Ovary (tissue), 9 donors: Measurements from ENCODE around the gene CATSPER4. TPM values are rescaled to one million over a fixed set of nuclear protein-coding genes. Genes with fewer than 3 reads are reported as not detected.
A peak's percentile ranks its signal among the peaks of the same experiment; 100 is the strongest.

Source experiments
- DNase-seq, 5 donors: peaks; one replicate each; pipeline ENCODE4 v3.0.0-alpha.2; 2019 to 2020
- H3K27ac ChIP-seq, 2 donors: fragments of 200-600 bp; one replicate each; pipeline versions ENCODE4 v1.5.1 to v1.8.0; 2019 to 2022
- H3K27me3 ChIP-seq: fragments of 200-600 bp; one replicate; pipeline ENCODE4 v1.8.0; 2022
- H3K36me3 ChIP-seq: fragments of 200-600 bp; sonication (generic); one replicate; pipeline ENCODE4 v1.5.1; 2019
- H3K4me1 ChIP-seq: one replicate; pipeline ENCODE4 v1.8.1; 2013; ENCODE audit warnings: mild to moderate bottlenecking, moderate library complexity; ENCODE audit not compliant: insufficient read depth
- H3K4me3 ChIP-seq: fragments of 200-600 bp; sonication (generic); one replicate; pipeline ENCODE4 v1.5.1; 2017
- H3K9me3 ChIP-seq, 2 donors: fragments of 200-600 bp in 1 of 2; sonication (generic) in 1 of 2; one replicate each; pipeline versions ENCODE4 v1.5.1 to v1.8.1; 2013 to 2019; ENCODE audit warnings: mild to moderate bottlenecking in 1 of 2, moderate library complexity in 1 of 2
- EP300 ChIP-seq: sonication (generic); formaldehyde crosslinking; IDR thresholded peaks from one replicate; pipeline ENCODE4 v1.6.1; 2017; ENCODE audit warnings: antibody characterized with exemption
- POLR2A ChIP-seq: fragments of 450-650 bp; IDR thresholded peaks from one replicate; pipeline ENCODE4 v1.6.1; 2017; ENCODE audit warnings: antibody characterized with exemption, mild to moderate bottlenecking, moderate library complexity
- WGBS, 3 donors: extraction: QIAGEN DNeasy Blood & Tissue Kit in 1 of 3; methylation state at CpG; one replicate each; pipeline versions ENCODE4 v1.1.5 to v1.1.7; 2013 to 2017; 5-methylcytosine and 5-hydroxymethylcytosine counted together
- intact Hi-C, 4 donors: fragments of 100-400 bp; cut with DNase I; formaldehyde crosslinking; loops; one replicate each; pipeline versions ENCODE4 v1.11.0 to v1.15.1; 2022 to 2023
- polyA plus RNA-seq, 2 donors: library from polyadenylated mRNA; stranded (reverse); fragments of 200-250 nt in 1 of 2; fragments of 350-450 nt in 1 of 2; fragmentation: Illumina TruSeq in 1 of 2; extraction: RNeasy Lipid Tissue Mini Kit (QIAGEN cat#74804) in 1 of 2; gene quantifications; one replicate each; pipeline ENCODE4 v1.2.3, GENCODE V29; 2013 to 2014
- total RNA-seq, 7 donors: library from RNA; depleted of rRNA in 2 of 7; stranded (reverse); fragments of >200 nt in 2 of 7; fragmentation: NEBNext Ultra II Directional in 3 of 7; extraction: Animal tissue kit (Norgen Biotek cat#: 25700) in 3 of 7; gene quantifications; one replicate each; pipeline versions ENCODE4 v1.1.0 to v1.2.4, GENCODE V29; 2016 to 2023
- TF ChIP-seq, protein P1 (sequence below), 3 donors: fragments of 450-650 bp in 2 of 3; fragments of 200-600 bp in 1 of 3; IDR thresholded peaks; one replicate each; pipeline versions ENCODE4 v1.5.1 to v1.8.0; 2016 to 2022; ENCODE audit warnings: antibody characterized with exemption in 3 of 3, mild to moderate bottlenecking in 1 of 3
- donor health status: DM: no; HTN: no; CAD: no; lungs with moderate emphysema.
- donor health status: DM: no; HTN: no; CAD: no.
- donor health status: Bipolar disorder and iron deficiency.
- donor health status: DM: yes; HTN: yes; CAD: no.
- donor health status: DM: no; HTN: no; CAD: no.
- donor health status: DM: yes; HTN: yes; CAD: no.

The CATSPER4 gene
- total and polyA plus RNA-seq, 9 donors, result not detected

DNA sequence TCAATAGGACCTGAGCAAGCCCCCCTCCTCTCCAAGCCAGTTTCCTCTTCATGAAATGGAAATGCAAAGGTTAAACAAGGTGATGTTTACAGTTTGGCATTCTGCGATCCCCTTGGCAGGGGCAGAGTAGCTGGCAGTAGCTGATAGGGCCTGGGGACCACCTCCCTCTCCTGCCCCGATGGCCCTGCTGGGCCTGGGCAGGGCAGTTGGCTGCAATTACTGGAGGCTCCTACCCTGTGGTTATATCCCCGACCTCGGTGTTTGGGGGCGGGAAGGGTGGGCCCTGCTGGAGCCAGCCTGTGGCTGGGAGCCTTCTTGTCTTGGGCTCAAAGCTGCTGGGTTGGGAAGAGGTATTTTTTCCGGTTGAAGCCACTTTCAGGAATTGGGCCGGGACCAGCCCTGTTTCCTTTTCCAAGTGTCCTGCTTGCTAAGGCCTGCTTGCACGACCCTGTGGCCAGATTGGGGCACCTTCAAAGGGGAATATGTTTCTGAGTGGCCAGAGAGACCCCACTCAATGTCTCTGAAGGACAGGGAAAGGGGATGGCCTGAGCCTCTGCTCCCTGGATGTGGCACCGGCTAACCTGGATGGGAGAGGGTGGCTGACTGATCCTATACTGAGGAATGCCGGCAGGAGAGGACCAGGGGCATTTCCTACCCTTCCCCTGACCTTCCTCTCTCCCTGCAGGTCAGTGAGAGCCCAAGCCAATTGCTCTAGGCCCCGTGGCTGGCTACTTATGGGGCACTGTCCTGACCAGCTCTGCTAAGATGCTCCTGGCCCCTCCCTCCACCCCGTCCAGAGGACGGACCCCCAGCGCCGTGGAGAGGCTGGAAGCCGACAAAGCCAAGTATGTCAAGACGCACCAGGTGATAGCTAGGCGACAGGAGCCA, 29.6 kb upstream of the CATSPER4 start:
- Histone ChIP-seq H3K27ac (no peak overlapping the region), H3K4me1 (peaks cover 8% of the 10 kb centered on the region), H3K27me3 (no peaks in the 10 kb centered on the region), H3K36me3 (no peaks in the 10 kb centered on the region), H3K4me3 (peak overlapping the region; percentile 38), H3K9me3 (no peaks in the 10 kb centered on the region)
- intact Hi-C loops, result loop anchor here in 1 of 4 donors (5.0 kb wide), 1 partner anchor 48 kb away; the partner anchor contains the start of gene PDIK1L
- TF ChIP-seq, protein P1, sequence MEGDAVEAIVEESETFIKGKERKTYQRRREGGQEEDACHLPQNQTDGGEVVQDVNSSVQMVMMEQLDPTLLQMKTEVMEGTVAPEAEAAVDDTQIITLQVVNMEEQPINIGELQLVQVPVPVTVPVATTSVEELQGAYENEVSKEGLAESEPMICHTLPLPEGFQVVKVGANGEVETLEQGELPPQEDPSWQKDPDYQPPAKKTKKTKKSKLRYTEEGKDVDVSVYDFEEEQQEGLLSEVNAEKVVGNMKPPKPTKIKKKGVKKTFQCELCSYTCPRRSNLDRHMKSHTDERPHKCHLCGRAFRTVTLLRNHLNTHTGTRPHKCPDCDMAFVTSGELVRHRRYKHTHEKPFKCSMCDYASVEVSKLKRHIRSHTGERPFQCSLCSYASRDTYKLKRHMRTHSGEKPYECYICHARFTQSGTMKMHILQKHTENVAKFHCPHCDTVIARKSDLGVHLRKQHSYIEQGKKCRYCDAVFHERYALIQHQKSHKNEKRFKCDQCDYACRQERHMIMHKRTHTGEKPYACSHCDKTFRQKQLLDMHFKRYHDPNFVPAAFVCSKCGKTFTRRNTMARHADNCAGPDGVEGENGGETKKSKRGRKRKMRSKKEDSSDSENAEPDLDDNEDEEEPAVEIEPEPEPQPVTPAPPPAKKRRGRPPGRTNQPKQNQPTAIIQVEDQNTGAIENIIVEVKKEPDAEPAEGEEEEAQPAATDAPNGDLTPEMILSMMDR (IDR thresholded peaks at IDR 0.05), result no peak
- TF ChIP-seq EP300 (no peak), POLR2A (no peak)
- WGBS, 3 donors, result 43 to 52% (median 49%) methylated on average over 18 of the region's 18 CpGs
- DNase-seq, result peak in 1 of 5 donors; percentile 25

DNA sequence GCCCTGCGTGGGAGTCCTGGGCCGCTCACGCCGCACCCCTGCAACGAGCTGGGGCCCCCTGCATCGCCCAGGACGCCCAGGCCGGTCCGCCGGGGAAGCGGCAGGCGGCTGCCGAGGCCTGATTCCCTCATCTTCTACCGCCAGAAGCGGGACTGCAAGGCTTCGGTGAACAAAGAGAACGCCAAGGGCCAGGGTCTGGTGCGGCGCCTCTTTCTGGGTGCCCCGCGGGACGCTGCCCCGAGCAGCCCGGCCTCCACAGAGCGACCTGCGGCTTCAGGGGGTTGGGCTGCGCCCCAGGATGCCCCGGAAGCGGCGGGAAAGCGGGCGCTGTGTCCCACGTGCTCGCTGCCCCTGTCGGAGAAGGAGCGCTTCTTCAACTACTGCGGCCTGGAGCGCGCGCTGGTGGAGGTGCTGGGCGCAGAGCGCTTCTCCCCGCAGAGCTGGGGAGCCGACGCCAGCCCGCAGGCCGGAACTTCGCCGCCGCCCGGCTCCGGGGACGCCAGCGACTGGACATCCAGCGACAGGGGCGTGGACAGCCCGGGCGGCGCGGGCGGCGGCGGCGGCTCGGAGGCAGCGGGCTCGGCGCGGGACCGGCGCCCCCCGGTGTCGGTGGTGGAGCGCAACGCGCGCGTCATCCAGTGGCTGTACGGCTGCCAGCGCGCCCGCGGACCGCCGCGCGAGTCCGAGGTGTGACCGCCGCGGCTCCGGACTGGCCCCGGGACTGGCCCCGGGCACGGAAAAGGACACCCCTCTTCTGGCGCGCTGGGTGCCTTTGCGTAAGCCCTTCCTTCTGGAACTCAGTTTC, 28.8 kb upstream of the CATSPER4 start:
- DNase-seq, result peak; percentile 46 to 71 (median 63)
- intact Hi-C loops, result loop anchor here in 1 of 4 donors (5.0 kb wide), 1 partner anchor 49 kb away; the partner anchor contains the start of gene PDIK1L
- Histone ChIP-seq H3K27me3 (no peaks in the 10 kb centered on the region), H3K4me3 (peak overlapping the region; percentile 38), H3K36me3 (no peaks in the 10 kb centered on the region), H3K9me3 (no peaks in the 10 kb centered on the region), H3K27ac (no peak overlapping the region), H3K4me1 (peaks cover 8% of the 10 kb centered on the region)
- WGBS, 3 donors, result 1 to 2% (median 2%) methylated on average over 68 to 98 of the region's 98 CpGs
- no peak for TF ChIP-seq POLR2A
- TF ChIP-seq, protein P1 (IDR thresholded peaks at IDR 0.05), result peak in 2 of 3 donors; percentile 32 to 46

DNA sequence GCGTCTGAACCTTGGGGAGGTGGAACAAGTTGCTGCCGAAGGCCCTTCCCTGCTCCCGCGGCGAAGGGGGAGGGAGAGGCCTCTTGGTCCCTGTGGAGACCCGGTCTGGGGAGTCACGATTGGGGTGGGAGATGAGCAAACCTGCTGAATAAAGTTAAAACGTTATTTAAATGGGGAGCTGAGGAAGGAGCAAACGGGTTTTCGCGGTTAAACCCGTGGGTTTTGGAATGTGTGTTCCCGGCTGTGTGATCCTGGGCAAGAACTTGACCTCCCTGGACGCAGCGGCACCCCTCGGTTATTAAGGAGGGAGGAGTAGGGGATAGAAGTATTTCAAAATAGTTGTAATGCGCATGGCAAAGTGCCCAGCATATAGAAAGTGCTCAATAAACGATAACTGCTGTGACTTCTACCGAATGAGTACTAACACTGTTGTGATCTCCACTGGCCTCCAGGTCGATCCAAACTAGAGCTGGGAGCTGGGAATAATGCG, 28.1 kb upstream of the CATSPER4 start:
- no peak for DNase-seq
- no peak overlapping the region for H3K27ac ChIP-seq
- H3K27me3 ChIP-seq, result no peaks in the 10 kb centered on the region
- intact Hi-C loops, result loop anchor here in 1 of 4 donors (5.0 kb wide), 1 partner anchor 50 kb away; the partner anchor contains the start of gene PDIK1L
- H3K4me3 ChIP-seq, result peak overlapping the region; percentile 38
- 23 to 27% (median 24%) methylated on average over 21 of the region's 21 CpGs for WGBS, 3 donors
- no peak for TF ChIP-seq POLR2A
- TF ChIP-seq EP300, result no peak
- TF ChIP-seq, protein P1 (IDR thresholded peaks at IDR 0.05), result no peak
- H3K9me3 ChIP-seq, result no peaks in the 10 kb centered on the region
- peaks cover 8% of the 10 kb centered on the region for H3K4me1 ChIP-seq
- no peaks in the 10 kb centered on the region for H3K36me3 ChIP-seq

DNA sequence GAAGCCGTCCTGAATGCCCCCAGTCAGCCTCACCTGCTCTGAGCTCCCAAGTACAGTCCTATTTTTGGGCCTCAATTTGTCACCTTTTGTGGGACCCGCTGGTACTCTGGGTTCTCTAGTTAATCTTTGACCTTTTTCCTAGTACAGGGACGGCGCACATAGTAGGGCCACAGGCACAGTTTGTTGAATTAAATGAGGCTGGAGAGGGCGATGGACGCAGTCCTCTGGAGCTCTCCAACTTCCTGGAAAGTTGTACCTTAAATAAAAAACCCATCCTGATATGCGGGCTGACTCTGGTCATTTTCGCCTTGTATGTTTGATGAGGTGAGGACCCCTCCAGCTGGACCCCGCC, 26.7 kb upstream of the CATSPER4 start:
- peak overlapping the region in 1 of 2 donors; percentile 9 for H3K27ac ChIP-seq

More for the DNA sequence above, 26.7 kb upstream of the CATSPER4 start:
- peak overlapping the region; percentile 40 for H3K4me3 ChIP-seq
- no peaks in the 10 kb centered on the region for H3K36me3 ChIP-seq
- 47 to 71% (median 67%) methylated on average over 9 of the region's 9 CpGs for WGBS, 3 donors
- DNase-seq, result no peak
- TF ChIP-seq POLR2A (no peak), EP300 (no peak)
- TF ChIP-seq, protein P1 (IDR thresholded peaks at IDR 0.05), result no peak
- no peaks in the 10 kb centered on the region for H3K27me3 ChIP-seq
- no peaks in the 10 kb centered on the region for H3K9me3 ChIP-seq
- intact Hi-C loops, result loop anchor here in 1 of 4 donors (5.0 kb wide), 1 partner anchor 51 kb away; the partner anchor contains the start of gene PDIK1L
- H3K4me1 ChIP-seq, result peaks cover 8% of the 10 kb centered on the region
